NCI-H2107 treated with DMSO at 0.1 percent for 48 hours (cell line): ENCODE measurements around the gene SPATA16.
"Not testable (repeated sequence)": the region's sequence is repeated elsewhere in the genome, so short reads cannot be mapped to it uniquely, and the experiment has no call there.

ENCODE experiments used
- DNase-seq: peaks from one replicate; lab custom pipeline; 2025; ENCODE audit not compliant: unreplicated experiment; lab: John Stamatoyannopoulos, UW

Gene SPATA16, protein sequence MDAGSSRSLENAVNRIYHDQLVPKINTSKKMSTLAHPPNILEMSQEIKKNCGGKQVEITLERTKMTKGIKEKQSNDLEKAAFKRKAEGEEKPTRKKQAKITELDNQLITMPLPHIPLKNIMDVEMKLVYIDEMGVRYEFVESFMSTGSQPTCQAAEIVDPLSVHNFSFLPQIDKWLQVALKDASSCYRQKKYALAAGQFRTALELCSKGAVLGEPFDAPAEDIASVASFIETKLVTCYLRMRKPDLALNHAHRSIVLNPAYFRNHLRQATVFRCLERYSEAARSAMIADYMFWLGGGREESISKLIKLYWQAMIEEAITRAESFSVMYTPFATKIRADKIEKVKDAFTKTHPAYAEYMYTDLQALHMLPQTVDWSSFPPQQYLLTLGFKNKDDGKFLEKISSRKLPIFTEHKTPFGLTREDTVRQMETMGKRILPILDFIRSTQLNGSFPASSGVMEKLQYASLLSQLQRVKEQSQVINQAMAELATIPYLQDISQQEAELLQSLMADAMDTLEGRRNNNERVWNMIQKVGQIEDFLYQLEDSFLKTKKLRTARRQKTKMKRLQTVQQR

GRCh38 chr3:173140986-173141385, at the start of gene SPATA16:
TSS of gene SPATA16 (minus strand) at chr3:173141235. CDS start at chr3:173117731, 23,504 bp downstream.
- DNase-seq: no peak

GRCh38 chr3:173183022-173183421, 42.0 kb upstream of the SPATA16 start:
- DNase-seq: not testable (repeated sequence)

- no peak for DNase-seq
These were observed 32.6 kb upstream of the SPATA16 start for GRCh38 chr3:173173652-173174051.

- not testable (repeated sequence) for DNase-seq
These were observed 18.1 kb upstream of the SPATA16 start for GRCh38 chr3:173159139-173159538.

DNA sequence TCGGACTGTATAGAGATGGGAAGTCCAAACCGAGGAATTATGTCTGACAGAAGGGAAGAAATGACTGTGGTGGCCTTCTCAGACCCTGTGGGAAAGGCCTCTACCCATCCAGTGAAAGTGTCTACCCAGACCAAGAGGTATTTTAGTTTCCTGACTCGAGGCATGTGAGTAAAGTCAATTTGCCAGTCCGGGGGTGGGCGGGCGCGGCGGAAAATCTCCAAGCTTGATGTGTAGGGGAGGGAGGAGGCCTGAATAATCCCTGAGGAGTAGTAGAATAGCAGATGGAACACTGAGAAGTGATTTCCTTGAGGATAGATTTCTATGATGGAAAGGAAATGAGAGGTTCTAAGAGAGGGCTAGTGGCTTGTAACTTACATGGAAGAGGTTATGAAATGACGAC, 15.5 kb upstream of the SPATA16 start:
- not testable (repeated sequence) for DNase-seq

GRCh38 chr3:173153631-173154030, 12.6 kb upstream of the SPATA16 start:
- DNase-seq: no peak

DNA sequence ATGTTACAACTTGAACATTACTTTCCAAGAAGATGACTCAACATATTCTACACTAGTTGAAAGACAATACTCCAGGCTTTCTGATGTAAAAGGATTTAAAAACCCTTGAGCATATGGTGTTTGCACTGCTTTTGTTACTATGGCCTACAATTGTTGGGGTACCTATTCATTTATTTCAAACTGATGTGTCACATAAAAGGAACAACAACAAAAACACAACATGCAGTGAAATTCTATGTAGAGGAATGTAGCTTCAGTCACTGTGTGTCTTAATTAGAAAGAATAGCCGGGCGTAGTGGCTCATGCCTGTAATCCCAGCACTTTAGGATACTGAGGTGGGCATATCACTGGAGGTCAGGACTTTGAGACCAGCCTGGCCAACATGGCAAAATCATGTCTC, 1.6 kb downstream of the SPATA16 start:
- no peak for DNase-seq

DNA sequence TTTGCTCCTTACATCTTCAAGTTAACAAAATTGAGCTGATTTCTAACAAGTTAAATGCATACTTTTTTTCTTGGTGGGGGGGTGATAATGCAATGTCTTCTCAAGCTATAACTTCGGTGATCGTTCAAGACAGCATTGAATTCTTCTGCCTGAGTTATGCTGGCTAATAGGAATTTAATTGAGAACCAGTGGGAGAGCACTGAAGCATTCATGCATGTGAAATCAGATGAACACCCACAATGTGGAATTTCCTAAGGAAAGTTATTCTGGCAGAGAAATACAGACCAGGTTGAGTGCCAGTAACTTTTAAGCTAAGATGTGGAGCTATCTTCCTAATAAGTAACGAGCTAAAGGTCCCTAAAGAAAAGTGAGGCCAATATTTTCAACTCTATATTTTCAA, 3.0 kb downstream of the SPATA16 start:
- DNase-seq: no peak

- no peak for DNase-seq
These were observed 6.0 kb downstream of the SPATA16 start for GRCh38 chr3:173135059-173135458.

GRCh38 chr3:173128633-173129032, 12.4 kb downstream of the SPATA16 start:
- DNase-seq: no peak

- DNase-seq: no peak
These were observed 29.7 kb downstream of the SPATA16 start for GRCh38 chr3:173111321-173111720.

GRCh38 chr3:173109143-173109542, 31.9 kb downstream of the SPATA16 start:
- no peak for DNase-seq

GRCh38 chr3:173103469-173103868, 37.6 kb downstream of the SPATA16 start:
- no peak for DNase-seq

- DNase-seq: no peak
These were observed 42.1 kb downstream of the SPATA16 start for GRCh38 chr3:173098959-173099358.

DNA sequence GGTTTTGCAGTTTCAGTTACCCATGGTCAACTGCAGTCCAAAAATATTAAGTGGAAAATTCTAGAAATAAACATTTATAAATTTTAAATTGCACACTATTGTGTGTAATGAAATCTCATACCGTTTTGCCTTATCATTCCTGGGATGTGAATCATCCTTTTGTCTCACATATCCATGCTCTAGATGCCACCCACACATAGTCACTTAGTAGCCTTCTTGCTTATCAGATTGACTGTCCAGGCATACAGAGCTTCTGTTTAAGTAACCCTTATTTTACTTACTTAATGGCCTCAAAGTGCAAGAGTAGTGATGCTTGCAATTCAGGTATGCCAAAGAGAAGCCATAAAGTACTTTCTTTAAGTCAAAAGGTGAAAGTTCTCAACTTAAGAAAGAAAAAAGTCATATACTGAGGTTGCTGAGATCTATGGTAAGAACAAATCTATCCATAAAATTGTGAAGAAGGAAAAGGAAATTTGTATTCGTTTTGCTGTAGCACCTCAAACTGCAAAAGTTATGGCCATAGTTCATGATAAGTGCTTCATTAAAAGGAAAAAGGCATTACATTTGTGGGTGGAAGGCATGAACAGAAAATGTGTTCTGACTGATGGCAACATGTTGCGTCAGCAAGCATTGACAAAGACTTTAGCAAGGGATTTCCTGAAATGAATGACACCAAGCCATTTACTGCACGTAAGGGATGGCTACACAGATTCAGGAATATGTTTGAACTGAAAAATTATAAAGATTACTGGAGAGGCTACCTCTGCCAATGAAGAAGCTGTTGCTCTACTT, 43.8 kb downstream of the SPATA16 start:
- DNase-seq: no peak

DNA sequence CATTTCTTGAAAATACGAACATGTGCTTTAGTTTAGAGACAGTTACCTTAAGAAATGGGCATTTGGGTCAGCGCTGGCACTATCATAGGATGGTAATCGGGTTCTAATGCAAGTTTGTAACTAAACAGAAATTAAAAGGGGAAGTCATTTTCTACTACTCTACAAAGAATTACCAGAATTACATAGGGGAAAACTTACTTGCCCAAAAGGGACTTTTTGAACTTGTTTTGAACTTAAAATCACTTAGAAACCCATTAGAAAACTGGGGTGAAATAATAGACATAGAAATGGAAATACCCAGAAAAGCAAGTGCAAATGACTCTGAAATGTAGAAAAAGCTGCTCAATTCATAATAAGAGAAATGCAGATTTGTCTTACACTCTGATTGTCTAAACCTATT, 44.9 kb downstream of the SPATA16 start:
- DNase-seq: no peak

GRCh38 chr3:173092038-173092437, 49.0 kb downstream of the SPATA16 start:
- DNase-seq: no peak

- no peak for DNase-seq
These were observed 50.5 kb downstream of the SPATA16 start for GRCh38 chr3:173090492-173090891.

- no peak for DNase-seq
These were observed 51.8 kb downstream of the SPATA16 start for GRCh38 chr3:173089283-173089682.

DNA sequence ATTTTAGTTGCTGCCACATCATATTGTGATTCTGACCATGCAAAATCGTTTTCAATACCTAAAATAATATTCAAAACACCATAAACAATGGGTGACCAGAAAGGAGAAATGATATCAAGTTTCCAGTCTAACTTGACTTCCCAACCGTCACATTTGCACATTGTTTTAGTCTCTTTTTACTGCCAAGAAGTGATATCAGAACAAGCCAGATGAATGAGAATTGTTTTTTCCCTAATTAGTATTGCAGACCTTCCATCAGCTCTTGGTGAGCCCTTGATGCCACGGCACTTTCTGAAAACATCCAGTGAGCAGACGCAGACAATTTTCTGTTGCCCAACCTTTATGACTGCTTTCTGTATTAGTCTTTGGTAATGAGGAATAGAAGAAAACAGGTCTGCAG, 62.5 kb downstream of the SPATA16 start:
- DNase-seq: no peak

- no peak for DNase-seq
These were observed 74.7 kb downstream of the SPATA16 start for GRCh38 chr3:173066044-173067004.
